ENCODE measurements around the gene CAPZA3. TPM values are rescaled to one million over a fixed set of nuclear protein-coding genes. Genes with fewer than 3 reads are reported as not detected.
A peak's percentile ranks its signal among the peaks of the same experiment; 100 is the strongest.

Gene CAPZA3
- total RNA-seq, 2 donors from 2014 or later, result not detected

DNA sequence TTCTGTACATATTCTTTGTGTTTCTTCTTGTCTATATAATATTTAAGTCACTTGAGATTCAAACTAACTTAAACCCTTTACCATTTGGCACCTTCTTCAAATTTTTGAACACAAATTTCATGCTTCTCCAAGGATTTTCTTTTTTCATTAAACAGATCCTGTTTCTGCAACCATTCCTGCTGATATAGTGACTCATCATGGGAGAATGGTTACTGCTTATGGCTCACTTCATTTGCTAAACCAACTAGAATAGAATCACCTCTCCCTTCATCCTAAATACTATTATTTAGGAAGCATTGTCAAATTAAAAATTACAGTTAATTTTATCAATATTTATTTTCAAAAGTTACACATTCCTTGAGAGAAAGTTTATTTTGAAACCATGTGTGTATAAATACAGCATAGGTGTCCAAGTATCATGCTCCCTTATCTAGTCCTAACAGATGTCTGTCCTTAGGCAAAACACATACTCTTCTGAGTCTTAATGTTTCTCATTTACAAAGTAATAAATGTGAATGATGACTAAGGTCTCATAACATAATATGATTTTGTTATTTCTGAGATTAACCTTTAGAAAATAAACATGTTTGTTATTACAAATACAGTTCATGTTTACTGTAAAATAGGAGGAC lies 40.8 kb upstream of the CAPZA3 start:
- Histone ChIP-seq H3K27me3 (ENCODE audit: control insufficient read depth, insufficient read depth, low read length, poor library complexity, severe bottlenecking) (no peaks in the 10 kb centered on the region), H3K9me3 (ENCODE audit: control insufficient read depth, low read length) (no peaks in the 10 kb centered on the region), H3K36me3 (ENCODE audit: control insufficient read depth, insufficient read depth, low read length) (no peaks in the 10 kb centered on the region), H3K27ac (ENCODE audit: low read depth, low read length) (no peak overlapping the region), H3K4me1 (ENCODE audit: control insufficient read depth, insufficient read depth, low read length) (peaks cover 5% of the 10 kb centered on the region), H3K9ac (ENCODE audit: extremely low read depth, low read length, poor library complexity, severe bottlenecking) (no peak overlapping the region), H3K4me3 (ENCODE audit: low read length) (no peak overlapping the region)
- Mint-ChIP-seq H3K36me3 (ENCODE audit: low read depth) (no peaks in the 10 kb centered on the region), H3K4me1 (peaks cover 7% of the 10 kb centered on the region), H3K9me3 (no peaks in the 10 kb centered on the region), H3K4me3 (no peak overlapping the region), H3K27ac (no peak overlapping the region), H3K27me3 (ENCODE audit: insufficient read depth) (no peaks in the 10 kb centered on the region)
- TF ChIP-seq, protein P1, sequence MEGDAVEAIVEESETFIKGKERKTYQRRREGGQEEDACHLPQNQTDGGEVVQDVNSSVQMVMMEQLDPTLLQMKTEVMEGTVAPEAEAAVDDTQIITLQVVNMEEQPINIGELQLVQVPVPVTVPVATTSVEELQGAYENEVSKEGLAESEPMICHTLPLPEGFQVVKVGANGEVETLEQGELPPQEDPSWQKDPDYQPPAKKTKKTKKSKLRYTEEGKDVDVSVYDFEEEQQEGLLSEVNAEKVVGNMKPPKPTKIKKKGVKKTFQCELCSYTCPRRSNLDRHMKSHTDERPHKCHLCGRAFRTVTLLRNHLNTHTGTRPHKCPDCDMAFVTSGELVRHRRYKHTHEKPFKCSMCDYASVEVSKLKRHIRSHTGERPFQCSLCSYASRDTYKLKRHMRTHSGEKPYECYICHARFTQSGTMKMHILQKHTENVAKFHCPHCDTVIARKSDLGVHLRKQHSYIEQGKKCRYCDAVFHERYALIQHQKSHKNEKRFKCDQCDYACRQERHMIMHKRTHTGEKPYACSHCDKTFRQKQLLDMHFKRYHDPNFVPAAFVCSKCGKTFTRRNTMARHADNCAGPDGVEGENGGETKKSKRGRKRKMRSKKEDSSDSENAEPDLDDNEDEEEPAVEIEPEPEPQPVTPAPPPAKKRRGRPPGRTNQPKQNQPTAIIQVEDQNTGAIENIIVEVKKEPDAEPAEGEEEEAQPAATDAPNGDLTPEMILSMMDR (conservative IDR thresholded peaks at IDR 0.05), result no peak
- no peak for DNase-seq

DNA sequence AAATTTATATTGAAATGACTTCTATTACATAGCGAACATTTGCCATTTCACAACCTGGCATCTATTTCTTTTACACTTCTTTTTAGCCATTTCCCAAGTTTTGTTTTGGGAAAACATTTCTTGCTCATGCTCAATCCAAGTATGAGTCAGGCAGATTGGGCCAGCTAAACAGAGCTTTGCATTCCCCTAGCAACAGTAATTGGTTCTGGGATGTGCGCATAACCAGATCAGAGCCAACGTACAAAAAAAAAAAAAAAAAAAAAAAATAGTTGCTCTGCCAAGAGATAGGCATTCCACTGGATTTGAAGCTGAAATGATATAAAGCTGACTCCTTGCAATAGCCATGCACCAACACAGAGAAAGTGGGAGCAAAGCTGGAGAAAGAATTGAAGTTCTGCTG lies 37.6 kb upstream of the CAPZA3 start:
- peaks cover 21% of the 10 kb centered on the region for H3K4me1 Mint-ChIP-seq

DNA sequence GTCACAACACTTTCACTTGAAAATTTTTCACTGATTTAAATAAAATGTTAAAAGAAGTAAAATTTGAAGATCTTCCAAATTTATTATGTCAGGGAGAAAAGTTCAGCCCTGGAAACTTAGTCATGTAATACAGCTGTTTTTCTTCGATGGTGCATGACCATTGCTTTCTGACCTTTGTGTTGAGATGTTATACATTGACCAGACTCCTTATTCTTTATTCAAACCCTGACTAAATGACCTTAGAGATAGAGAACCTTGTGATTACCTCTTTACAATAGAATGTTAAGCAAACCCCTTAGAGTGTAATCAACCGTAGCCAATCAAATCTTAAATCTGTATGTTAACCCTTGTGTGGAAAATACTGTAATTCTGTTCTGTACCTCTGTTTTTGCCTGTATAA lies 34.6 kb upstream of the CAPZA3 start:
- H3K9me3 Mint-ChIP-seq, result peaks cover 10% of the 10 kb centered on the region
- H3K4me3 ChIP-seq (ENCODE audit: low read length), result no peak overlapping the region
- 68% methylated on average over 2 of the region's 2 CpGs; no CpG with 5 or more reads in 1 of the 2 experiments for WGBS, 2 experiments (ENCODE audit: insufficient coverage in 1 of 2, insufficient read length in 1 of 2)
- H3K27me3 ChIP-seq (ENCODE audit: control insufficient read depth, insufficient read depth, low read length, poor library complexity, severe bottlenecking), result no peaks in the 10 kb centered on the region
- peaks cover 11% of the 10 kb centered on the region for H3K9me3 ChIP-seq (ENCODE audit: control insufficient read depth, low read length)
- no peak for DNase-seq
- no peaks in the 10 kb centered on the region for H3K27me3 Mint-ChIP-seq (ENCODE audit: insufficient read depth)
- peaks cover 3% of the 10 kb centered on the region for H3K36me3 Mint-ChIP-seq (ENCODE audit: low read depth)
- H3K27ac ChIP-seq (ENCODE audit: low read depth, low read length), result no peak overlapping the region
- H3K9ac ChIP-seq (ENCODE audit: extremely low read depth, low read length, poor library complexity, severe bottlenecking), result no peak overlapping the region
- H3K27ac Mint-ChIP-seq, result peak overlapping the region; percentile 6
- H3K4me3 Mint-ChIP-seq, result no peak overlapping the region
- H3K4me1 ChIP-seq (ENCODE audit: control insufficient read depth, insufficient read depth, low read length), result peaks cover 7% of the 10 kb centered on the region
- TF ChIP-seq, protein P1 (conservative IDR thresholded peaks at IDR 0.05), result no peak
- H3K4me1 Mint-ChIP-seq, result peaks cover 21% of the 10 kb centered on the region
- H3K36me3 ChIP-seq (ENCODE audit: control insufficient read depth, insufficient read depth, low read length), result no peaks in the 10 kb centered on the region

More for the DNA sequence above, 37.6 kb upstream of the CAPZA3 start:
- Histone ChIP-seq H3K27ac (ENCODE audit: low read depth, low read length) (no peak overlapping the region), H3K9ac (ENCODE audit: extremely low read depth, low read length, poor library complexity, severe bottlenecking) (no peak overlapping the region), H3K27me3 (ENCODE audit: control insufficient read depth, insufficient read depth, low read length, poor library complexity, severe bottlenecking) (no peaks in the 10 kb centered on the region), H3K4me1 (ENCODE audit: control insufficient read depth, insufficient read depth, low read length) (peaks cover 7% of the 10 kb centered on the region), H3K9me3 (ENCODE audit: control insufficient read depth, low read length) (no peaks in the 10 kb centered on the region), H3K4me3 (ENCODE audit: low read length) (no peak overlapping the region), H3K36me3 (ENCODE audit: control insufficient read depth, insufficient read depth, low read length) (no peaks in the 10 kb centered on the region)
- no peaks in the 10 kb centered on the region for H3K27me3 Mint-ChIP-seq (ENCODE audit: insufficient read depth)
- no peak overlapping the region for H3K4me3 Mint-ChIP-seq
- no peak overlapping the region for H3K27ac Mint-ChIP-seq
- TF ChIP-seq, protein P1 (conservative IDR thresholded peaks at IDR 0.05), result no peak
- DNase-seq, result no peak
- 90 to 93% methylated on average over 2 to 3 of the region's 3 CpGs for WGBS, 2 experiments (ENCODE audit: insufficient coverage in 1 of 2, insufficient read length in 1 of 2)
- no peaks in the 10 kb centered on the region for H3K9me3 Mint-ChIP-seq
- no peaks in the 10 kb centered on the region for H3K36me3 Mint-ChIP-seq (ENCODE audit: low read depth)
